Suprapubic skin (tissue), 4 donors: ENCODE results near the gene NT5C3A. TPM values are rescaled to one million over a fixed set of nuclear protein-coding genes. Genes with fewer than 3 reads are reported as not detected.
A peak's percentile ranks its signal among the peaks of the same experiment; 100 is the strongest.
"Not testable (repeated sequence)": the region's sequence is repeated elsewhere in the genome, so short reads cannot be mapped to it uniquely, and the experiment has no call there.

Experiments used
- DNase-seq, 2 donors: peaks; one replicate each; pipeline ENCODE4 v3.0.0-alpha.2; 2019; ENCODE audit warnings: low spot score in 2 of 2
- H3K27ac ChIP-seq: fragments of 200-600 bp; sonication (generic); one replicate; pipeline ENCODE4 v1.5.1; 2019
- H3K27me3 ChIP-seq: fragments of 200-600 bp; sonication (generic); one replicate; pipeline ENCODE4 v1.5.1; 2019
- H3K36me3 ChIP-seq: fragments of 200-600 bp; sonication (generic); one replicate; pipeline ENCODE4 v1.5.1; 2019
- H3K4me1 ChIP-seq: fragments of 200-600 bp; sonication (generic); one replicate; pipeline ENCODE4 v1.5.1; 2019
- H3K4me3 ChIP-seq: fragments of 200-600 bp; sonication (generic); one replicate; pipeline ENCODE4 v1.5.1; 2019; ENCODE audit warnings: mild to moderate bottlenecking
- H3K9me3 ChIP-seq: fragments of 200-600 bp; sonication (generic); one replicate; pipeline ENCODE4 v1.5.1; 2019
- CTCF ChIP-seq, 2 donors: fragments of 200-600 bp in 1 of 2; fragments of 450-650 bp in 1 of 2; sonication (generic) in 1 of 2; IDR thresholded peaks; one replicate each; pipeline ENCODE4 v1.5.1; 2016 to 2019; ENCODE audit warnings: antibody characterized with exemption in 2 of 2, mild to moderate bottlenecking in 1 of 2, moderate library complexity in 1 of 2
- EP300 ChIP-seq: sonication (generic); formaldehyde crosslinking; IDR thresholded peaks from one replicate; pipeline ENCODE4 v1.6.1; 2017; ENCODE audit warnings: antibody characterized with exemption
- POLR2A ChIP-seq, 2 donors: fragments of 450-650 bp; IDR thresholded peaks; one replicate each; pipeline ENCODE4 v1.6.1; 2017; ENCODE audit warnings: antibody characterized with exemption in 2 of 2, mild to moderate bottlenecking in 2 of 2, moderate library complexity in 2 of 2
- POLR2AphosphoS5 ChIP-seq, 3 donors: sonication (generic); formaldehyde crosslinking; IDR thresholded peaks; one replicate each; pipeline ENCODE4 v1.6.1; 2017; ENCODE audit warnings: antibody characterized with exemption in 3 of 3
- WGBS: methylation state at CpG from one replicate; pipeline ENCODE4 v1.1.5; 2018; 5-methylcytosine and 5-hydroxymethylcytosine counted together
- total RNA-seq, 4 donors: library from RNA; depleted of rRNA; stranded (reverse); fragments of >200 nt; gene quantifications; one replicate each; pipeline ENCODE4 v1.1.0, GENCODE V29; 2016

NT5C3A gene
- total RNA-seq, 4 donors from 2014 or later = 26.3 to 51.9 (median 37.2) TPM

- Histone ChIP-seq H3K9me3 (no peaks in the 10 kb centered on the region), H3K27ac (no peak overlapping the region), H3K4me1 (peaks cover 35% of the 10 kb centered on the region), H3K36me3 (peaks cover 12% of the 10 kb centered on the region), H3K4me3 (peak overlapping the region; percentile 87), H3K27me3 (no peaks in the 10 kb centered on the region)
- TF ChIP-seq EP300 (no peak), CTCF (IDR thresholded peaks at IDR 0.05) (peak in 1 of 2 donors; percentile 7)
- 46% methylated on average over 7 of the region's 7 CpGs for WGBS
- no peak for DNase-seq
These were observed 44.8 kb upstream of the NT5C3A start for GRCh38 chr7:33107136-33108066.

GRCh38 chr7:33101906-33102305 is 39.3 kb upstream of the NT5C3A start:
- Histone ChIP-seq H3K27me3 (no peaks in the 10 kb centered on the region), H3K27ac (no peak overlapping the region), H3K36me3 (peaks cover 55% of the 10 kb centered on the region), H3K4me3 (no peak overlapping the region), H3K4me1 (peaks cover 12% of the 10 kb centered on the region), H3K9me3 (no peaks in the 10 kb centered on the region)
- TF ChIP-seq CTCF (IDR thresholded peaks at IDR 0.05) (no peak), POLR2AphosphoS5 (IDR thresholded peaks at IDR 0.05) (no peak), EP300 (no peak), POLR2A (IDR thresholded peaks at IDR 0.05) (no peak)
- no peak for DNase-seq
- 85% methylated on average over 3 of the region's 3 CpGs for WGBS

- H3K4me3 ChIP-seq = no peak overlapping the region
- WGBS = 88% methylated on average over 3 of the region's 3 CpGs
- H3K36me3 ChIP-seq = peaks cover 65% of the 10 kb centered on the region
- peaks cover under 1% of the 10 kb centered on the region for H3K4me1 ChIP-seq
- TF ChIP-seq CTCF (IDR thresholded peaks at IDR 0.05) (no peak), POLR2A (IDR thresholded peaks at IDR 0.05) (no peak), POLR2AphosphoS5 (IDR thresholded peaks at IDR 0.05) (no peak), EP300 (no peak)
- no peaks in the 10 kb centered on the region for H3K9me3 ChIP-seq
- H3K27me3 ChIP-seq = no peaks in the 10 kb centered on the region
- no peak for DNase-seq
- H3K27ac ChIP-seq = no peak overlapping the region
These were observed 38.2 kb upstream of the NT5C3A start for GRCh38 chr7:33100770-33101169.

- TF ChIP-seq POLR2AphosphoS5 (IDR thresholded peaks at IDR 0.05) (no peak), EP300 (no peak), CTCF (IDR thresholded peaks at IDR 0.05) (no peak), POLR2A (IDR thresholded peaks at IDR 0.05) (no peak)
- Histone ChIP-seq H3K4me1 (no peaks in the 10 kb centered on the region), H3K4me3 (no peak overlapping the region), H3K9me3 (no peaks in the 10 kb centered on the region), H3K36me3 (peaks cover 77% of the 10 kb centered on the region), H3K27ac (no peak overlapping the region), H3K27me3 (no peaks in the 10 kb centered on the region)
- DNase-seq = no peak
- 65% methylated on average over 4 of the region's 4 CpGs for WGBS
These were observed 36.8 kb upstream of the NT5C3A start for GRCh38 chr7:33099154-33099940.

GRCh38 chr7:33094745-33095275 is 32.2 kb upstream of the NT5C3A start:
- not testable (repeated sequence) for DNase-seq, H3K9me3 ChIP-seq, H3K27me3 ChIP-seq, H3K4me1 ChIP-seq, H3K27ac ChIP-seq, H3K4me3 ChIP-seq
- WGBS = 68% methylated on average over 3 of the region's 6 CpGs
- peaks cover 66% of the 10 kb centered on the region for H3K36me3 ChIP-seq
